GM19240 (cell line): ENCODE measurements around the gene WDR90.

Source experiments
- DNase-seq: peaks from one replicate; pipeline ENCODE4 v3.0.0; 2011; ENCODE audit warnings: low spot score; ENCODE audit not compliant: insufficient read length

WDR90 gene

GRCh38 chr16:625977-626765 lies 23.0 kb upstream of the WDR90 start:
- DNase-seq = no peak

GRCh38 chr16:626787-627453 lies 22.2 kb upstream of the WDR90 start:
- DNase-seq = no peak

- DNase-seq = no peak
Measured at GRCh38 chr16:627454-628239, 21.5 kb upstream of the WDR90 start.

- DNase-seq = no peak
Measured at GRCh38 chr16:628321-629061, 20.7 kb upstream of the WDR90 start.

- DNase-seq = no peak
Measured at GRCh38 chr16:629185-629832, 19.9 kb upstream of the WDR90 start.

- no peak for DNase-seq
Measured at GRCh38 chr16:629833-630248, 19.3 kb upstream of the WDR90 start.

GRCh38 chr16:630249-630814 lies 18.8 kb upstream of the WDR90 start:
- no peak for DNase-seq

GRCh38 chr16:630815-631405 lies 18.3 kb upstream of the WDR90 start, which contains the start of gene WFIKKN1:
WFIKKN1 (plus strand) TSS chr16:630985; CDS start chr16:631254, 269 bp downstream.
- DNase-seq = no peak

- DNase-seq = no peak
Measured at GRCh38 chr16:631808-632358, 17.3 kb upstream of the WDR90 start.

- no peak for DNase-seq
Measured at GRCh38 chr16:632486-633335, 16.5 kb upstream of the WDR90 start.

- DNase-seq = no peak
Measured at GRCh38 chr16:633336-634050, 15.7 kb upstream of the WDR90 start.

GRCh38 chr16:634051-634670 lies 15.0 kb upstream of the WDR90 start:
- no peak for DNase-seq

- DNase-seq = no peak
Measured at GRCh38 chr16:634996-635395, 14.2 kb upstream of the WDR90 start.

GRCh38 chr16:635573-636205 lies 13.5 kb upstream of the WDR90 start:
- DNase-seq = no peak

- DNase-seq = peak; percentile 99
Measured at GRCh38 chr16:636206-637080, 12.7 kb upstream of the WDR90 start, which contains the start of gene METTL26. METTL26 (minus strand) TSS chr16:636305; CDS start chr16:636290, 15 bp downstream.
